Measurements from ENCODE around the gene WDR45B. TPM values are rescaled to one million over a fixed set of nuclear protein-coding genes. Genes with fewer than 3 reads are reported as not detected.
A peak's percentile ranks its signal among the peaks of the same experiment; 100 is the strongest.

WDR45B gene
- 74.0 and 89.1 TPM in 2 replicates for total RNA-seq

DNA sequence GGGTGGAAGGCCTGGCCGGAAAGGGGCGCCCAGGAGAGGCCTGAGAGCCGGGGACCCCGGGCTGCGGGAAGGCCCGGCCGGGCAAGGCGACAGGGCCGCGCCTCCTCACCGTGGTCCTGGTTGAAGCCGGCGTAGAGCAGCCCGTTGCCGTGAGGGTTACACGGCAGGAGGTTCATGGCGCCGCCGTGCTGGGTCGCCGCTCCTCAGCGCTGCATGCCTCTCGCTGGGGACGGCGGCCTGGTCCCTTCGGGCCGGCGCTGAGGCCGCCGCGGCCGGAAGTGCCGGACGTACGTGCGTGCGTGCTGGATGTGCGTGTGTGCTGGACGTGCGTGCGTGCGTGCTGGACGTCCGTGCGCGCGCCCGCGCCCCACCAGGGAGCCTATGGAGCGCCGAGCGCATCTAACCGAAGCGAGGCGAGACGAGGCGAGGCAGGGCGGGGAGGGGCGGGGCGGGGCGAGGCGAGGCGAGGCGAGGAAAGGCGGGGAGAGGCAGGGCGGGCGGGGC, at the start of gene WDR45B:
Gene WDR45B, minus strand, starts transcription at position 280 of the 504 bp plus-strand sequence. Its CDS starts 104 bp downstream, at position 176.

Small RNA genes lying within 50 kb of the gene (small RNA-seq; reads per million reads assigned to genes)
- gene MIR4525: 0.77 reads per million, percentile 10 among the genes with 10 or more reads in this experiment

Other genes with a start within 250 kb of the WDR45B start
- gene HEXD, start 230.1 kb downstream of the WDR45B start, total RNA-seq: 22.0 and 35.9 TPM in 2 replicates
- 37.6 and 45.8 TPM in 2 replicates for gene OGFOD3, start 229.9 kb downstream of the WDR45B start, total RNA-seq
- 58.0 and 85.3 TPM in 2 replicates for gene CYBC1, start 197.7 kb downstream of the WDR45B start, total RNA-seq
- gene NARF, start 189.7 kb downstream of the WDR45B start, total RNA-seq: 33.8 and 34.9 TPM in 2 replicates
- gene FOXK2, start 128.7 kb downstream of the WDR45B start, total RNA-seq: 33.3 and 46.2 TPM in 2 replicates
- gene RAB40B, start 50.3 kb upstream of the WDR45B start, total RNA-seq: 8.4 and 11.9 TPM in 2 replicates
- gene FN3KRP, start 68.3 kb upstream of the WDR45B start, total RNA-seq: 8.4 and 9.1 TPM in 2 replicates
- gene FN3K, start 87.2 kb upstream of the WDR45B start, total RNA-seq: 1.8 and 2.4 TPM in 2 replicates
- 25.6 and 27.1 TPM in 2 replicates for gene TBCD, start 103.6 kb upstream of the WDR45B start, total RNA-seq
- gene ZNF750, start 191.6 kb upstream of the WDR45B start, total RNA-seq: not detected in 2 replicates